ENCODE data around the gene BOC. TPM values are rescaled to one million over a fixed set of nuclear protein-coding genes. Genes with fewer than 3 reads are reported as not detected.

BOC gene
- total and polyA plus RNA-seq, 2 of the 8 experiments (the other 6 are each of a cell fraction or from before 2014, with no cell fraction given): 6.9 to 9.3 TPM

GRCh38 chr3:113273604-113274378 is 62.4 kb downstream of the BOC start:
- Histone ChIP-seq H3K14ac (ENCODE audit: insufficient read length) (no peak overlapping the region), H2BK15ac (ENCODE audit: low read length) (no peak overlapping the region), H3K9ac (replicated peaks in 1 of 4; ENCODE audit: extremely low read depth in 1 of 4, low read depth in 3 of 4, low read length in 3 of 4) (no peak overlapping the region), H4K91ac (replicated peaks; ENCODE audit: insufficient read length, low read length) (no peak overlapping the region), H3K23me2 (ENCODE audit: low read depth, low read length) (no peaks in the 10 kb centered on the region), H4K20me1 (replicated peaks in 1 of 2; ENCODE audit: control insufficient read depth in 1 of 2, insufficient read depth in 2 of 2, low read length in 2 of 2) (no peaks in the 10 kb centered on the region), H2BK5ac (ENCODE audit: low read depth, low read length) (no peak overlapping the region), H2BK20ac (ENCODE audit: low read length) (no peak overlapping the region), H2BK12ac (ENCODE audit: low read depth, low read length) (no peak overlapping the region), H3K36me3 (ENCODE audit: control insufficient read depth in 2 of 4, insufficient read depth in 4 of 4, low read length in 3 of 4) (no peaks in the 10 kb centered on the region; a peak in 2 of 8 replicates), H3K4me1 (replicated peaks in 1 of 4; ENCODE audit: control insufficient read depth in 3 of 4, insufficient read depth in 4 of 4, low read length in 3 of 4) (peaks cover 0 to 11% (median 7%) of the 10 kb centered on the region in 4 experiments; a peak in 5 of 7 replicates), H4K8ac (ENCODE audit: extremely low read depth, insufficient read depth, low read length) (peak overlapping the region; percentile 17), H3K27ac (ENCODE audit: low read depth, low read length) (no peak overlapping the region), H3K9me3 (ENCODE audit: insufficient read depth in 2 of 2, low read depth in 1 of 2, low read length in 1 of 2) (no peaks in the 10 kb centered on the region), H2BK120ac (replicated peaks; ENCODE audit: low read depth, low read length) (no peak overlapping the region), H3K79me2 (ENCODE audit: control insufficient read depth in 1 of 2, insufficient read depth in 2 of 2, low read length in 2 of 2) (no peaks in the 10 kb centered on the region), H3K56ac (replicated peaks; ENCODE audit: insufficient read length, low read depth, low read length) (no peak overlapping the region), H3K18ac (ENCODE audit: extremely low read depth, low read length) (no peak overlapping the region), H3K4me3 (ENCODE audit: extremely low read depth in 1 of 4, insufficient read depth in 2 of 4, low read depth in 3 of 4, low read length in 4 of 4) (no peak overlapping the region), H2AFZ (ENCODE audit: low read length) (no peak overlapping the region), H3K4me2 (ENCODE audit: insufficient read depth in 1 of 2, low read depth in 2 of 2, low read length in 2 of 2) (no peak overlapping the region), H3K4ac (replicated peaks; ENCODE audit: insufficient read length, low read depth, low read length) (no peak overlapping the region), H4K5ac (ENCODE audit: insufficient read length, low read depth, low read length) (no peak overlapping the region), H3K79me1 (ENCODE audit: low read depth, low read length) (no peaks in the 10 kb centered on the region), H3K27me3 (replicated peaks in 1 of 4; ENCODE audit: control insufficient read depth in 3 of 4, extremely low read depth in 1 of 4, insufficient read depth in 3 of 4, low read length in 3 of 4) (no peaks in the 10 kb centered on the region), H3K23ac (ENCODE audit: insufficient read length) (no peak overlapping the region), H2AK5ac (ENCODE audit: low read depth, low read length) (no peak overlapping the region)
- ChIA-PET CTCF (ENCODE audit: partially characterized antibody) (interaction anchor here (0.6 to 7.4 kb wide), 15 partner anchors 8 to 266 kb away, joined by 3 to 63 read pairs (median 4); no protein-coding TSS in a partner anchor), POLR2A (ENCODE audit: partially characterized antibody) (interaction anchor here (1.0 kb wide), 1 partner anchor 9 kb away, joined by 3 read pairs; no protein-coding TSS in a partner anchor)
- FAIRE-seq: no peak
- no peak for DNase-seq (ENCODE audit: low read depth in 1 of 2, low spot score in 2 of 2)
- WGBS, 2 experiments (ENCODE audit: extremely low coverage in 1 of 2, insufficient coverage in 1 of 2, insufficient read length in 1 of 2, insufficient replicate concordance in 2 of 2, low coverage in 1 of 2, low lambda C conversion rate in 2 of 2, missing lambda C conversion rate in 1 of 2): 94% methylated on average over 13 of the region's 13 CpGs; no CpG with 5 or more reads in 1 of the 2 experiments
- TF ChIP-seq POLR2AphosphoS5 (IDR thresholded peaks at IDR 0.05; ENCODE audit: low read depth, low read length) (no peak), ZNF274 (IDR thresholded peaks at IDR 0.05; ENCODE audit: borderline replicate concordance, extremely low read depth, low read length) (no peak), CEBPB (IDR thresholded peaks at IDR 0.05; ENCODE audit: low read depth, low read length) (no peak), BACH1 (IDR thresholded peaks at IDR 0.05; ENCODE audit: low read length) (no peak), SP1 (IDR thresholded peaks at IDR 0.05; ENCODE audit: low read depth, low read length) (no peak), SIN3A (conservative IDR thresholded peaks at IDR 0.05 in 1 of 2, IDR thresholded peaks at IDR 0.05 in 1 of 2; ENCODE audit: low read depth in 1 of 2, low read length in 2 of 2) (no peak), KDM5A (IDR thresholded peaks at IDR 0.05; ENCODE audit: low read length) (no peak), RBBP5 (IDR thresholded peaks at IDR 0.05; ENCODE audit: borderline replicate concordance, low read depth, low read length) (no peak), TEAD4 (IDR thresholded peaks at IDR 0.05; ENCODE audit: low read depth, low read length) (no peak), FOSL1 (IDR thresholded peaks at IDR 0.05; ENCODE audit: insufficient read depth, low read depth, low read length) (no peak), ATF3 (IDR thresholded peaks at IDR 0.05; ENCODE audit: insufficient read depth, low read depth, low read length) (no peak)
- TF ChIP-seq, protein P1, sequence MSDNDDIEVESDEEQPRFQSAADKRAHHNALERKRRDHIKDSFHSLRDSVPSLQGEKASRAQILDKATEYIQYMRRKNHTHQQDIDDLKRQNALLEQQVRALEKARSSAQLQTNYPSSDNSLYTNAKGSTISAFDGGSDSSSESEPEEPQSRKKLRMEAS (IDR thresholded peaks at IDR 0.05): no peak
